Superior temporal gyrus (tissue), 1 donor: ENCODE data around the gene MICU1.
"Not testable (repeated sequence)": the region's sequence is repeated elsewhere in the genome, so short reads cannot be mapped to it uniquely, and the experiment has no call there.

ENCODE experiments used
- DNase-seq: peaks from one replicate; pipeline ENCODE4 v3.0.0-alpha.2; 2016; ENCODE audit errors: extremely low spot score

The MICU1 gene

GRCh38 chr10:72505435-72505834, 120.4 kb downstream of the MICU1 start:
- DNase-seq: no peak

DNA sequence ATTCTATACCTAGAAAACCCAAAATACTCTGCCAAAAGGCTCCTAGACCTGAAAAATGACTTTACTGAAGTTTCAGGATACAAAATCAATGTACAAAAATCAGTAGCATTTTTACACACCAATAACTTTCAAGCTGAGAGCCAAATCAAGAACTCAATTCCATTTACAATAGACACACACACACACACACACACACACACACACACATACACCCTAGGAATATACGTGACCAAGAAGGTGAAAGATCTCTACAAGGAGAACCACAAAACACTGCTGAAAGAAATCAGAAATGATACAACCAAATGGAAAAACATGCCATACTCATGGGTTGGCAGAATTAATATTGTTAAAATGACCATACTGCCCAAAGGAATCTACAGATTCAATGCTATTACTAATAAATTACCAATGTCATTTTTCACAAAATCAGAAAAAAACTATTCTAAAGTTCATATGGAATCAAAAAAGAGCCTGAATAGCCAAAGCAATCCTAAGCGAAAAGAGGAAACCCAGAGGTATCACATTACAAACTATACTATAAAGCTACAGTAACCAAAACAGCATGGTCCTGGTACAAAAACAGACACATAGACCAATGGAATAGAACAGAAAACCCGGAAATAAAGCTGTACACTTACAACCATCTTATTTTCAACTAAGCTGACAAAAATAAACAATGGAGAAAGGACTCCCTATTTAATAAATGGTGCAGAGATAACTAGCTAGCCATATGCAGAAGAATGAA, 122.0 kb downstream of the MICU1 start:
- DNase-seq: no peak

DNA sequence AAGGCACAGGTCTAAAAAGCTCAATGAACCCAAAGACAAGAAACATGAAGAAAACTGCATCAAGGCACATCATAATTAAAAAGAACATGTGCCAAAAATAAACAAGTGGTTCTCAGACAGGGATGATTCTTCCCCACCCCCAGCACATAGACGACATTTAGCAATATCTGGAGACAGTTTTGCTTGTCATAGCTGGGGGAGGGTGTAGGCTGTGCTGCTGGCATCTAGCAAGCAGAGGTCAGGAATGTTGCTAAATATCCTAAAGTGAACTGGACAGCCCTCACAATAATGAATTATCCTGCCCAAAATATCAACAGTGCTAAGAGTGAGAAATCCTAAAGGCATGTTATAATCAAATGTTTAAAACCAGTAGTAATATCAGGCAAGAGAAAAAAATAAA, 122.6 kb downstream of the MICU1 start:
- DNase-seq: no peak

DNA sequence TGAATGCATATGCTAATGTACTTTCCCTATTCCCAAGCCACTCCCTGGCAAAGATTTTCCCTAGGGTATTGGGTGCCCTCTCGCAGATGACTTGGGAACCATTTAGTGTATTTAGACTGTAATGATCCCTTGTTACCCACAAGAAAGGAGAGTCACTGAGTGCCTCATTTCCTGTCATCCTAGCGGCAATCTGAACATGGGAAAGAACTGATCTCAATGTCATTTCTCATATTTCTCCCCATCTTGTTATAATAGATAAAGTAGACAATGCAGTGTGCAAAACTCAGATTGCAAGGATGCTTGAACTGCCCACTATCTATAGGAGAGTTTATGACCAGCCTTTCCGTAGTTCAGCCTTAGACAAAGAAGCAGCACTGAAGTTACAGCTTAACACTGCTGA, 123.3 kb downstream of the MICU1 start:
- no peak for DNase-seq

- no peak for DNase-seq
Measured at GRCh38 chr10:72499701-72500100, 126.2 kb downstream of the MICU1 start.

- no peak for DNase-seq
Measured at GRCh38 chr10:72490951-72491350, 134.9 kb downstream of the MICU1 start.

- no peak for DNase-seq
Measured at GRCh38 chr10:72487521-72487920, 138.4 kb downstream of the MICU1 start.

DNA sequence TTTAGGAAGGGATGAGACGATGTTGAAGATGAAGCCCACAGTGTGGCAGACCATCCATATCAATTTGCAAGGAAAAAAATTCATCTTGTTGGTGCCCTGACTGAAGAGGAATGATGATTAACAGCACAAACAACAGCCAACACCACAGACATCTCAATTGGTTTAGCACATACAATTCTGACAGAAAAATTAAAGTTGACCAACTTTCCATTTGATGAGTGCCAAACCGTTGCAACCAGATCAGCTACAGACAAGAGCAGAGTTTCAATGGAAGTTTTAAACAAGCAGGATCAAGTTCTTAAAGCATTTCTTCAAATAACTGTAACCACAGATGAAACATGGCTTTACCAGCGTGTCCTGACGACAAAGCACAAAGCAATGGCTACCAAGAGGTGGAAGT, 138.8 kb downstream of the MICU1 start:
- no peak for DNase-seq

DNA sequence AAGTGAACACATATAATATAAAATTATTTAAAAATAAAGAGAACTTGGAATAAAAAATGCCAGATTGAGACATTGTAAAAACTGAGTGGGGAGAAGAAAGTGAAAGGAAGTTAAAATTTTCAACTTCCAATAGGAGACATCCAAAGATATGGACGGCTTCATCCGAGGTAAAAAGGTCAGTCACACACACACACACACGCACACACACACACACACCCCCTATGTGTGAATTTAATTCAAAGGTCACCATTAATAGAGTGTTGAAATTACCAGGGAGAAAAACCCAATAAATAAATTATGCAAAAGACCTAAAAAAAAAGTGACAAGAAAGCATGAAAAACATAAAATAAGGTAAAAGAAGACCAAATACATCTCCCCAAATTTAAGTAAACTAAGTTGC, 140.2 kb downstream of the MICU1 start:
- DNase-seq: no peak

- DNase-seq: no peak
Measured at GRCh38 chr10:72484521-72484920, 141.4 kb downstream of the MICU1 start.

DNA sequence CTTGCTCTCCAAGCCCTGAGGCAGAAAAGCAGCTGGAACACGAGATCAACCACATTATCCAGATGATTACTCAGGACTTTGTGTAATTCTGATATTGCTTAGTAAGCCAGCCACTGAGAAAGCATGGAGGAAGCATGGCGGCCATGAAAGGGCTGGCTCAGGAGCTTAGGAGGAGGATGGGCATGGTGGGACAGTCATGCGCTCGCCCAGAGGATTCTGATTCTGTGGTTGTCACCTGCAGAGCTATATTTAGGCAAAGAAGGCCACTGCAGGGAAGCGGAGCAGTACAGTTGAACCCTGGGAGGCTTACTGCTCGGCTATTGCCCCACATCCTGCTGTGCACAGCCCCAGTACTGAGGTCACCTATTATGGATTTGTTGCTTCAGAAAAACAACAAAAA, 142.4 kb downstream of the MICU1 start:
- no peak for DNase-seq

DNA sequence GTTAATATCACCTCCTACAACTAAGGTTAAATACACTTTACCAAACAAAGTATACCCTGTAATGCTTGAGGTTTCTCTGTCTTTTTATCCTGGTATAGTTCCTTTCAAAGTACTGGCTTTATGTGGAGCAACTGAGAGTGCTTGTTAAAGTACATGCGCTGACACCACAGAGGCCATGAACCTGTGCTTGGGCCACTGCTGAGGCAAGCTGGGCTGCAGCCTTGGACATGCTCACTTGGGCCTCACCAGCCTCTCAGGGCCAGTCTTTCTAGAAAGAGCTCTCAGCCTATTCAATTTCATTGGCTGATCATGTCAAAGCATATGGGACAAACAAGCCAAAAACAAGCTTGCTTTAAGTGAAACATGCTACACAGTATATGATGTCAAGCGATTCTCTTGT, 145.0 kb downstream of the MICU1 start:
- DNase-seq: no peak

DNA sequence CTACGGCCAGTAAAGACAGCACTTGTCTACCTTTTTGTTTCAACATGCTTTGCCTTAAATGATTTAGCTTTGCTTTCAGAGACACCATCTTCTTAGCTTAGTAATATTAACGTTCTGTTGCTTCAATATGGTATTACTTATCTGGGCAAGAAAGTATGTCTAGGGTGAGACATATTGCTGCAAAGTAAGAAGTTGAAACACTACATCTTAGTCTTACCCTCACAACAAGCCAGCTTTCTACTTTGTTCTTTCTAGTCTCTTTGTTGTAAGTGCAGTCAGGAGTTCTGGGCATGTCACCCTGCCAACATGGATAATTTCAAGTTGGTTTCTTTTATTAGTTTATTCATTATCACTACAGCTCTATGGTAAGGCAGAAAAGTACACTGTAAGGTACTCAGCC, 148.4 kb downstream of the MICU1 start:
- DNase-seq: no peak

DNA sequence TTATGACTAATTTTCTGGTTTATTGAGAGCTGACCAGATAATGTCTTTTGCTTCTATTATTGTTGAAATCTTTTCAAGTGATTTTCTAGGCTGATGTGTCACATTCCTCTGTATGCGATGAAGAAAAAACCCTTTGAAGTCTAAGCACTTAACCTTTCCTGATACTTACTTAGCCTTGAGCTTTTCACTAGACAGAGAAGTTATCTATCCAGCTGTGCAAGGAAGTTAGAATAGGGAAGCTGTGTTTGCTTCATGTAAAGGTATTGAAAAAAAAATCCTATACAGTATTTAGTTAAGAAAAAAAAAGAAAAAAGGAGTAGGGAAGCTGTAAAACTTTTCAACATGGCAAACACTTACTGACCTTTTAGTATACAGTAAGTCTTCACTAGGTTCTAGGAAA, 153.6 kb downstream of the MICU1 start:
- no peak for DNase-seq

- DNase-seq: no peak
Measured at GRCh38 chr10:72470666-72471065, 155.2 kb downstream of the MICU1 start.

GRCh38 chr10:72467064-72467463, 158.8 kb downstream of the MICU1 start:
- DNase-seq: not testable (repeated sequence)

- DNase-seq: no peak
Measured at GRCh38 chr10:72466018-72466417, 159.9 kb downstream of the MICU1 start.

GRCh38 chr10:72464438-72464837, 161.4 kb downstream of the MICU1 start:
- no peak for DNase-seq

DNA sequence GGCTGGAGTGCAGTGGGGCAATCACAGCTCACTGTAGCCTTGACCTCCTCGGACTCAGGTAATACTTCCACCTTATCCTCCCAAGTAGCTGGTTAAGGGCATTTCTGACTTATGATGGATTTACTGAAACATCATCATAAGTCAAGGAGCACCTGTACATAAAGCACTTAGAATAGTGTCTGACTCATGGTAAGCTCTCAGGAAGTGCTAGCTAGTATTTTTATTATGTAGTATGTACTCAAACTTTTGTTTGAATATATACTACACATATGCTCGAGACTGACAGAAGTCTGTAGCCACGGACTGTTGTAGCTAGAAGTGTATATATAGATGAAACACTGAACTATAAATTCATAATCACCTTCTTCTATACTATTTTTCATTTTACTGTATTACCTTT, 163.6 kb downstream of the MICU1 start:
- no peak for DNase-seq

GRCh38 chr10:72461085-72461484, 164.8 kb downstream of the MICU1 start:
- DNase-seq: no peak

- DNase-seq: no peak
Measured at GRCh38 chr10:72460284-72460876, 165.5 kb downstream of the MICU1 start.

DNA sequence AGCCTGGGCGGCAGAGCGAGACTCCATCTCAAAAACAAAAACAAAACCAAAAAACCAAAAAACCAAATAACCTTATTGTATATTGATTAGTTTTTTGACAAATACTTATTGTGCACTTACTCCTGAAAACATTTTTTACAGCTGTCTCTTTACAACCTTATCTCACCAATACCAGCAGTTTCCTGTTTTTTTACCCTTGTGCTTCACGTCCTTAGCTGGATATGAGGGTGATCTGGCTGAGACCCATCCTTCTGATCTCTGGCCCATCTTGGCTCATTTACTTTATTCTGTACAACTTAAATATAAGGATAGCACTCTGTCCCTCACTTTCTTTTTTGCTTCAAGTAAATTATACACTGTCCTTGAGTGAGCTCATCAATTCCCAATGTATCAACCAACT, 166.6 kb downstream of the MICU1 start:
- DNase-seq: no peak

GRCh38 chr10:72455889-72456595, 169.8 kb downstream of the MICU1 start:
- no peak for DNase-seq
